HL-60 (cell line): ENCODE results near the gene HSPA12A.

ENCODE experiments used
- POLR2AphosphoS5 ChIP-seq: IDR thresholded peaks from 2 replicates; pipeline ENCODE4 v1.6.1; 2012; ENCODE audit warnings: low read depth
- TF ChIP-seq, protein P1 (sequence below): IDR thresholded peaks from one replicate; pipeline ENCODE4 v1.5.1; 2011; ENCODE audit warnings: low read length, control low read depth, inconsistent platforms; ENCODE audit not compliant: insufficient read depth

DNA sequence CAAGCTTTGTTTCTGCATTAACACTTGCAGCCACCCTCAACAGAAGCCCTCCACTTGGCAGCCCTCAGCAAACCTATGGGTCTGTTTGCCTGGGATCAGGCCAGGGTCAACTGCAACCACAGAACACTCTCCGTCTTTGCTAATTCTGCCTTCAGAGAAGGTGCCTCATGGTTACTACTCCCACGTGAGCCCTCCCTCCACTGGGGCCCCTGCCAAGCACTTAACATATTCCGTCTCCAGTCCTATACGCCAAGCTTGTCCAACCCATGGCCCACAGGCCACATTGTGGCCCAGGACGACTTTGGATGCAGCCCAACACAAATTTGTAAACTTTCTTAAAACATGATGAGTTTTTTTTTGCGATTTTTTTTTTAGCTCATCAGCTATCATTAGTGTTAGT, 54.7 kb downstream of the HSPA12A start:
- TF ChIP-seq, protein P1, sequence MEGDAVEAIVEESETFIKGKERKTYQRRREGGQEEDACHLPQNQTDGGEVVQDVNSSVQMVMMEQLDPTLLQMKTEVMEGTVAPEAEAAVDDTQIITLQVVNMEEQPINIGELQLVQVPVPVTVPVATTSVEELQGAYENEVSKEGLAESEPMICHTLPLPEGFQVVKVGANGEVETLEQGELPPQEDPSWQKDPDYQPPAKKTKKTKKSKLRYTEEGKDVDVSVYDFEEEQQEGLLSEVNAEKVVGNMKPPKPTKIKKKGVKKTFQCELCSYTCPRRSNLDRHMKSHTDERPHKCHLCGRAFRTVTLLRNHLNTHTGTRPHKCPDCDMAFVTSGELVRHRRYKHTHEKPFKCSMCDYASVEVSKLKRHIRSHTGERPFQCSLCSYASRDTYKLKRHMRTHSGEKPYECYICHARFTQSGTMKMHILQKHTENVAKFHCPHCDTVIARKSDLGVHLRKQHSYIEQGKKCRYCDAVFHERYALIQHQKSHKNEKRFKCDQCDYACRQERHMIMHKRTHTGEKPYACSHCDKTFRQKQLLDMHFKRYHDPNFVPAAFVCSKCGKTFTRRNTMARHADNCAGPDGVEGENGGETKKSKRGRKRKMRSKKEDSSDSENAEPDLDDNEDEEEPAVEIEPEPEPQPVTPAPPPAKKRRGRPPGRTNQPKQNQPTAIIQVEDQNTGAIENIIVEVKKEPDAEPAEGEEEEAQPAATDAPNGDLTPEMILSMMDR, result no peak
- TF ChIP-seq POLR2AphosphoS5, result no peak
